Osteoblast (primary cell): ENCODE measurements around the gene COL23A1. TPM values are rescaled to one million over a fixed set of nuclear protein-coding genes. Genes with fewer than 3 reads are reported as not detected.

Experiments
- DNase-seq: peaks from one replicate; pipeline ENCODE4 v3.0.0; 2011; ENCODE audit warnings: low spot score, mixed read lengths; ENCODE audit not compliant: insufficient read length; ENCODE audit errors: missing footprints
- H2AFZ ChIP-seq: 2 replicates; pipeline ENCODE4 v1.6.0; 2011; ENCODE audit warnings: mild to moderate bottlenecking, low read length
- H3K27ac ChIP-seq: 2 replicates; pipeline ENCODE4 v1.5.1; 2011; ENCODE audit warnings: mild to moderate bottlenecking, low read depth, low read length, moderate library complexity
- H3K27me3 ChIP-seq: 2 replicates; pipeline ENCODE4 v1.6.0; 2012; ENCODE audit warnings: mild to moderate bottlenecking, control low read depth, inconsistent platforms, low read length, moderate library complexity; ENCODE audit not compliant: insufficient read depth
- H3K36me3 ChIP-seq: 2 replicates; pipeline ENCODE4 v1.5.1; 2011; ENCODE audit warnings: mild to moderate bottlenecking, low read length, control low read depth, moderate library complexity; ENCODE audit not compliant: insufficient read depth
- H3K4me1 ChIP-seq: 2 replicates; pipeline ENCODE4 v1.5.1; 2011; ENCODE audit warnings: mild to moderate bottlenecking, low read length, control low read depth, moderate library complexity; ENCODE audit not compliant: insufficient read depth
- H3K4me2 ChIP-seq: 2 replicates; pipeline ENCODE4 v1.6.0; 2011; ENCODE audit warnings: mild to moderate bottlenecking, low read length; ENCODE audit not compliant: insufficient read depth
- H3K4me3 ChIP-seq: fragments of 200-600 bp; sonication (generic); 3 replicates; pipeline ENCODE4 v1.5.1; 2012; ENCODE audit warnings: mild to moderate bottlenecking, low read length, inconsistent platforms; ENCODE audit not compliant: insufficient read depth
- H3K79me2 ChIP-seq: 2 replicates; pipeline ENCODE4 v1.6.0; 2012; ENCODE audit warnings: mild to moderate bottlenecking, low read length, control low read depth, inconsistent platforms; ENCODE audit not compliant: insufficient read depth
- H3K9me3 ChIP-seq: 2 replicates; pipeline ENCODE4 v1.5.1; 2011; ENCODE audit warnings: low read depth, low read length, control low read depth
- H4K20me1 ChIP-seq: 2 replicates; pipeline ENCODE4 v1.6.0; 2012; ENCODE audit warnings: mild to moderate bottlenecking, low read length, control low read depth; ENCODE audit not compliant: insufficient read depth
- CTCF ChIP-seq: IDR thresholded peaks from 2 replicates; pipeline ENCODE4 v1.5.1; 2011; ENCODE audit warnings: mild to moderate bottlenecking, low read depth, low read length, moderate library complexity; ENCODE audit errors: extremely low read depth
- total RNA-seq: library from RNA; depleted of rRNA; stranded (reverse); fragments of >200 nt; gene quantifications from 2 replicates; pipeline ENCODE4 v1.2.3, GENCODE V29; 2012

The COL23A1 gene
- total RNA-seq, 1 donor: under 0.01 TPM

- Histone ChIP-seq H3K4me1 (no peaks in the 10 kb centered on the region), H3K27ac (no peak overlapping the region), H4K20me1 (no peaks in the 10 kb centered on the region), H3K4me2 (no peak overlapping the region), H3K4me3 (no peak overlapping the region), H3K9me3 (no peaks in the 10 kb centered on the region), H3K27me3 (no peaks in the 10 kb centered on the region), H3K36me3 (no peaks in the 10 kb centered on the region), H2AFZ (no peak overlapping the region), H3K79me2 (no peaks in the 10 kb centered on the region)
- no peak for TF ChIP-seq CTCF
- DNase-seq: no peak
Measured at GRCh38 chr5:178265746-178266145, 324.4 kb downstream of the COL23A1 start.

DNA sequence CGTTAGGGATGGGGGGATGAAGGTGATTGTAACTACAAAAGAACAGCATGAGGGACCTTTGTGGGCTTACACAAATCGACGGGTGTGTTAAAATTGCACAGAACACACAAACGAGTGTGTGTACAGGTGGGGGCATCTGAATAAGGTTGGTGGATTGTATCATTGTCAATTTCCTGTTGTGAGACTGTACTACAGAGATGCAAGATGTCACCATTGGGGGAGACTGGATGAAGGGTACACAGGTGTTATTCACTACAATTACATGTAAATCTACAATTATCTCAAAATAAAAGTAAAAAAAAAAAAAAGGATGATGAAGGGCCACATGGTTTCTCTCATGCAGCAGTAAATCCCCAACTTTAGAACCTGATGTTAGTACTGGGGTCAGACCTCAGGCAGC lies 326.1 kb downstream of the COL23A1 start:
- Histone ChIP-seq H3K36me3 (no peaks in the 10 kb centered on the region), H3K79me2 (no peaks in the 10 kb centered on the region), H3K4me2 (no peak overlapping the region), H3K4me3 (no peak overlapping the region), H4K20me1 (no peaks in the 10 kb centered on the region), H3K9me3 (no peaks in the 10 kb centered on the region), H3K27me3 (no peaks in the 10 kb centered on the region), H3K27ac (no peak overlapping the region), H3K4me1 (no peaks in the 10 kb centered on the region), H2AFZ (no peak overlapping the region)
- no peak for DNase-seq
- TF ChIP-seq CTCF: no peak

DNA sequence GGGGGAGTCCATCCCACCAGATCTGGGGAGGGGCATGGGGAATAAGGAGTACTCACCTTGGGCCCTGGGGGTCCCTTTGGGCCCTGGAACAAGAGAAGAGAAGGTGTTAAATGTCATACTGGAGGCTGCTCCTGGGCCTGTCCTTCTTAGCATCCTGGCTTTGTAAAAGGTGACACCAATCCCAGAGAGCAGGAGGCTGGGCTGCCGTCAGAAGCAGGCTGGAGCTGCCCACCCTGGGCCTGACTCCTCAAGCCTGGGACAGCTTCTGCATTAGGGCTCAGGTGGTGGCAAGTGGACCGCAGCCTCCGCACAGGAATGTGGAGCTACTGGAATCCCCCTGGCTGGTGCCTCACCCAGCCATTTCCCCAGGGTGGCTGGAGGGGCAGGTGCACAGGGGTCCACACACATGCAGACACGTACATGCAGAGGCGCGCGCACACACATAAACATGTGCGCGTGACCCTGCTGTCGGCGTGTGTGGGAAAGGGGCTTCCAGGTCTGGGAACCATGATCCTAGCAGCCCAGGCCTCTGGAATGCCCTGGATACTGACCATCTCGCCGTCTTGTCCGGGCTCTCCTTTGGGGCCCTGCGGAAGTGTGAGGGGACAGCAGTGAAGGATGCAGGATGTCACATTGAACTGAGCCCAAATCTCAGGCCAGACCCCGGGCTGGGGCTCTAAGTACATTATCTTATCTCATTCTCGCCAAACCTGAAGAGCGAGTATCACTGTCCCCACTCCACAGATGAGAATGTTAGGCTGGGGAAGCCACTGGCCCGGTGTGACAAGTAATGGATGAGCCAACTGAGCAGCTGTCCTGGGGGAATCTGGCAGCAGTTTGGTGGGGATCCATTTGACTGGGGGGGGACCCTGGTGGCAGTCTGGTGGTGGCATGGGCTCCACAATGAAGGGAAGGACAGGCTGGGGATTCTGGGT lies 328.3 kb downstream of the COL23A1 start:
- TF ChIP-seq CTCF: no peak
- H3K36me3 ChIP-seq: no peaks in the 10 kb centered on the region
- no peaks in the 10 kb centered on the region for H3K9me3 ChIP-seq
- H3K4me3 ChIP-seq: no peak overlapping the region
- no peaks in the 10 kb centered on the region for H3K4me1 ChIP-seq
- H4K20me1 ChIP-seq: no peaks in the 10 kb centered on the region
- H3K79me2 ChIP-seq: no peaks in the 10 kb centered on the region
- no peak overlapping the region for H3K4me2 ChIP-seq
- H2AFZ ChIP-seq: no peak overlapping the region
- H3K27ac ChIP-seq: no peak overlapping the region
- no peak for DNase-seq
- H3K27me3 ChIP-seq: no peaks in the 10 kb centered on the region
